Activated gamma-delta T cell treated with Interleukin-2 at 50 U/mL for 16 hours (primary cell): Measurements from ENCODE around the gene DIPK1C.

ENCODE experiments used
- DNase-seq: peaks from one replicate; pipeline ENCODE4 v3.0.0-alpha.2; 2020

The DIPK1C gene

DNA sequence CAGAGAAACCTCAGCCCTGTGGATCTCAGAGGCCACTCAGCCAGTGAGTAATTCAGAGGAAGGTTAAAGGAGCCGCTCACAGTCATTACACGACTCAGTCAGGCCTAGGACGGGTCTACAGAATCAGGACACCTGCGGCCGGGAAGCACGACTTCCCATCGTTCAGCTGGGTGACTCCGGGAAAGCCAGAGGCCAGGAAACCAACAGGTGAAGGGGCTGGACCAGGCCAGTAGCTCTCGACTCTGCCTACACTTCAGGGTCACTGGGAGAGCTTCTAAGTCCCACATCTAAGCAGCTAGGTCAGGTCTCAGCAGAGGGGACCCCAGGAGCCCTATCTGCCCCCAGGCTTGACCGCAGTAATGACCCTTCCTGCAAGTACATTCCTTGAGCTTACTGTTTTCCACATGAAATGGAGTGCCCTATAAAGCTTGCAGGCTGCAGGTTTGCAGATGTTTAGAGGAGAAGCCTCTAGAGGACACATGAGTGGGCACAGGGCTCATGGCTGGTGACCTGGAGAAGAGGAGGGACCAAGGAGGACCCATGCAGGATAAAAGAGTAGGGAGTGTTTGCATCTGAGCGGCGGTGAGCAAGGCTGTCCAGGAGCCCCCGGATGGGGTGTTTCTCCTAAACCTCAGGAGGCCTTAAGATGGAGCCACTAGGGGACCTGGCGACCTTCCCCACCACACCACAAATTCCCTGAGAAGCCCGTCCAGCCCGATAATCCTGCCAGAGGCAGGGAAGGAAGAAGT is 9.5 kb downstream of the DIPK1C start:
- no peak for DNase-seq

DNA sequence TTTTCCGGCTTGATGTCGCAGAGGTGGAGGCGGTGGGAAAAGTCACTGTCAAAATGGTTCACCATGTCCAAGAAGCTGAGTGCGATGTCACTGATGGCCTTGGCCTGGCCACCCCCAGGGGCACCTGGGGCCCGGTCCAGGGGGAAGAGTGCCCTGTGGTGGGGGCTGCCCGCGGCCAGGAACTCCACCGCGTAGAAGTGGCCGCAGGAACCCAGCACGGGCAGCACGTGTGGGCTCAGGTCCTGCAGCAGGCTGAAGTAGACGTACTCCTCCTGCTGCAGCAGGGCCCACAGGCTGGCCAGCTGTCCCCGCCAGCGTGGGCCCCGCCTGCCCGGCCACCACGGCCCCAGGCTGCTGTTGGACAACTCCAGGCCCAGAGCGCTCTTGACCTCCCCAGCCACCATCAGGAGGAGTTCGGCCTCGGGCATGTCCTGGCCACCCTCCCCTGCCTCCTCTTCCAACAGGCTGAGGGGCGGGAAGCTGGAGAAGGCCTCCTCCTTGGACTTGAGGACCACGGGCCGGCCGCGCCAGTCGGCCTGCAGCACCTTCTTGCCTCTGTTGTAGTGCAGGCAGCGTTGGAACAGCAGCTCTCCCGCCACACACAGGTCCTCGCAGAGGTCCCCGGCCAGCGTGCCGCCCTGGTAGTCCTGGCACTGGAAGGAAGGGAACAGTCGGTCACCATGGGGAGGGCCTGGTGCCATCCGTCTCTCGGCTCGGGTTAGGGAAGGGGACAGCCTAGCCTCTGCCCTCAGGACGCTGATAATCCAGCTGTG is 10.3 kb downstream of the DIPK1C start:
- no peak for DNase-seq

DNA sequence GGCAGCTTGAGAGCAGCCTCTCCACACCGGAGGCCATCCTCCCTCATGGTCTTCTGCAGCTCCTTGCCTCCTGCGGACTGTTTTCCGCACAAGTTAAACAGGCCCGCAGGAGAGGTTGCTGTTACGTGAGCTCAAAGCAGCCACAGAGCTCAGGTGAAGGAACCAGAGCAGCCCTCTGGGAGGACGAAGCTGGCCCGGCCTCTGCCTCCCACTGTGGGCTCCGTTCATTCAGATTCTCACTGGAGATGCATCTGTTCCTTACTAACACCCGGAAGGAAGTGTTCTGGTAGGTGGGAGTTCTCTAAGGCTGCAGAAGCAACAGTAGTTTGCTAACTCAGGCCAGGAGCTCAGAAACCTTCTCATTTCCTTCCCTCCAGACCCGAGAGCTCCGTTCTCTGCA is 10.9 kb downstream of the DIPK1C start:
- no peak for DNase-seq

DNA sequence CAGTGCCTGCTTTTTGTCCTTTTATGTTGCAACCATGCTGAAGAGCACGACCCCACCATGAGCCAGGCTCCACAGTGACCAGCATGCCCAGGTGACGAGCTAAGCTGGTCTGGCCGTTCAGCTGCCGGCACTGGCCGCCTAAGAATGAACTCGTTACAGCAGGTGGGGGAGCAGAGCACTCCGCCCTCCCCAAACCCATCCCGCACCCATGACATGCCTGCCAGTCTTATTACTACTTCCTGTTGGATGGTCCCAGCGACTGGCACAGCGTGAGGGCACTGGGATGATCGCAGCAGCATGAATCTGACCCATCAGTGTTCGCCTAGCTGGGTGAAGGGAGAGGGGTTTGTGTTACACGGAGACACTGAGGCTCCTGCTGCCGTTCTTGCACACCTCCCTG is 11.5 kb downstream of the DIPK1C start:
- DNase-seq: no peak

DNA sequence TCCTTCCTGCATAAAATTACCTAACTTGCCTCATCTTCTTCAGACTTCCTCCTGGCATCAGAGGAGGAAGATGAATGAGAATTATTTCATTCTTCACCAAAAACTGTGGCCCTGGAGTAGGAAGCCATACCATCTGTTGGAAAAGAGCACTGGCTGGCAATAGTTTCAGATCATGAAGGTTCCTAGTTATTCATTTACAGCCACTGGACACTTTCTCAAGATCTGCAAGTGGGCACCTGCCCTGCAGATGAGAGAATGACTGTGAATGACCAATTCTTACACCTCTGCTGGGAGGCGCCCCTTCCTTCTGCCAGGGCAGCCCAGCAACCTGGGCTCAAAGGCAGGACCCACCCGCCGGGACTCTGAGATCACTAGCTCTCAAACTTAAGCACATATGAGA is 13.0 kb downstream of the DIPK1C start:
- no peak for DNase-seq

DNA sequence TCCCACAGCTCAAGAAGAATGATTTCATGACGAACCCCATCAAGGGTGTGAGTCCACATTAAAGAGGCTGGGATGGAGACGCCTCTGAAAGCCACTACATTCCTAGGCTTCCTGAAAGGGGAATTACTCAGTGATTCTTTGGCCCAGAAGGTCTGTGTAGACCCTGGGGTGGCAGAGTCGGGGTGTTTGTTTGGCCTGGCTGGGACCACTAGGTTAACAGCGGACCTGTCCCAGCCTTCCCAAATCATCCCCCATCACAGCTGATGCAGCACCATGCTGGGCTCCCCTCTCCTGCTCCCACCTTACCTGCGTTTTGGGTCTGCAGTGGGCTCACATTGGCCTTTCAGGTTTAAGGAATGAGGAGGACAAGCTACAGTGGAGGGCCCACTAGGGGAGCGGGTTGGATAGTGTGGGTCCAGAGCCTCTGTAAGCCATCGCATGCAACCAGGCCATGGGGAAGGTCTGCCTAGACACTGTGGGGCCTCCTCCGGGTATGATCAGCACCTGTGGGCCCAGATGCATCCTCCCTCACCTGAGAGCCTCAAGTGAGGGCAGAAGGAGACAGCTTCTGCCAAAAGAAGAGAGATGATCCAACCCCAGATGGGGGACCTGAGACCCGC is 16.2 kb downstream of the DIPK1C start:
- DNase-seq: no peak

DNA sequence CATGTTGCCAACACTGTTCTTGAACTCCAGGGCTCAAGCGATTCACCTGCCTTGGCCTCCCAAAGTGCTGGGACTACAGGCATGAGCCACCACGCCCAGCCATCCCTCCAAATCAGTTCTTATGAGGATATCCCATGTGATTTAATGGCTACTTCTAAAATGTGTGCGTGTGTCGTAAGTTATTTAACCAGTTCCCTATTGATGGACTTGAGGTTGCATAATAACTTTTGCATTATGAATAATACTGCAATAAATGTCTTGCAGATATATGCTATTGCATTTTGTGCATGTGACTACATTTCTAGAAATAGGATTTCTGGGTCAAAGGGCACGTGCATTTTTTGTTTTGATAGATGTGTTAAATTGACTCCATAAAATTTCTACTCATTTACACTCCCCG is 19.0 kb downstream of the DIPK1C start:
- DNase-seq: no peak

DNA sequence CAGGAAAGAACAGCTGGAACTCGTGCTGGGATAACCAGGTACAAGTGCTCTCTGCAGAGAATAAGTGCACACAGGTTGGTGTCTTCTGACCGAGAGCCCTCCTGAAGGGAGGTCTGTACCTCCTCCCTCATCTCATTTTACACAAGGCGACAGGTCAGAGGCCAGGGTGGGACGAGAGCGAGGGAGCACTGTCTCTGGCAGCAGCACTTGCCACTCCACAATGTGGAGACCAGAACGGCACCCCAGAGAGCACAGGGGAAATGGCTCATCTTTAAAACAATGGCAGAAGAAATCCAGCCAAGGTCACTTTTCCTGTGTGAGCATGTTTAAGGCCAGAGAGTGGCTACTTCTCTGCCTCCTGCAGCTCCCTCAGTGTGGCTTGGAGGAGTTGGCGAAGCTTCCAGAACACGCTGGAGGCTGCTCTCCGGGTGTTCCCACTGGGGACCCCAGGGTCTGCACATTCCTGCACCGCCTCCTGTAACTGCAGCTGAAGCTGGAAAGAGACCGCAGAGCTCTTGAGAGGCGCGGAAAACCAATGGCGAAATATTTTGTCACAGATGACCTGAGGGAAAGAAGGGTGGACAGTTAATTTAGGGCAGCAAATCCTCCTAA is 20.8 kb downstream of the DIPK1C start:
- no peak for DNase-seq

DNA sequence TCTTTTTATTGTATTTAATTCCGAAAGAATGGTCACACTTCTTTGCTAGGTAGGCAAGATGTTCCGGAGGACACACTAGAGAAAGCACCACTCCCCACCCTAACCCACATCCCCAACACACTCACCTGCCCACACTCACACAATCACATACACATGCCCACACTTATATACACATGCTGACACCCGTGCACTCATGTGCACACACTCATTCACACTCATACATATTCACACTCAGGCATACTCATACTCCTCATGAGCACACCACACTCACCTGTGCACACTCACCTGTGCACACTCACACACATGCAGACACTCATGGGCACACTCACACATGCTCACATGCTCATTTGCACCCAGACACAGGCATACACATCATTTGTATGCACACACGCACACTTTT is 21.4 kb downstream of the DIPK1C start:
- DNase-seq: no peak

DNA sequence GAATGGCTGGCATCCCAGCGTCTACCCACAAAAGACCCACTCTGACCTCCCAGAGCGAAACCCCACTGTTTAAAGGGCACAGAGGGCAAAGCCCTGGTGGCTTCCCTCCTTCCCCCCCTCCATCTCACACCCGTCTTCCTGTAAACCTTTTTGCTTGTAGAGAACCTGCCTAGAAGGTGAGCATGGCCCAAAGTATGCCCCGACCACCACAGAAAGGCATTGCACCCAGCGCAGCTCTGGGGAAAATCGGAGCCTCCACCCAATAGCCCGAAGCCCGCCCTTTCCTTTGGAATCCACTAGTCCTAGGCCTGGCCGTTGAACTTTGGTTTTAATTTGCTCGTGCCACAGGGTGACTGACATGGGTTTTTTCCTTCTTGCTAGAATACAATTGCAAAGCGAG is 22.6 kb downstream of the DIPK1C start:
- DNase-seq: no peak

DNA sequence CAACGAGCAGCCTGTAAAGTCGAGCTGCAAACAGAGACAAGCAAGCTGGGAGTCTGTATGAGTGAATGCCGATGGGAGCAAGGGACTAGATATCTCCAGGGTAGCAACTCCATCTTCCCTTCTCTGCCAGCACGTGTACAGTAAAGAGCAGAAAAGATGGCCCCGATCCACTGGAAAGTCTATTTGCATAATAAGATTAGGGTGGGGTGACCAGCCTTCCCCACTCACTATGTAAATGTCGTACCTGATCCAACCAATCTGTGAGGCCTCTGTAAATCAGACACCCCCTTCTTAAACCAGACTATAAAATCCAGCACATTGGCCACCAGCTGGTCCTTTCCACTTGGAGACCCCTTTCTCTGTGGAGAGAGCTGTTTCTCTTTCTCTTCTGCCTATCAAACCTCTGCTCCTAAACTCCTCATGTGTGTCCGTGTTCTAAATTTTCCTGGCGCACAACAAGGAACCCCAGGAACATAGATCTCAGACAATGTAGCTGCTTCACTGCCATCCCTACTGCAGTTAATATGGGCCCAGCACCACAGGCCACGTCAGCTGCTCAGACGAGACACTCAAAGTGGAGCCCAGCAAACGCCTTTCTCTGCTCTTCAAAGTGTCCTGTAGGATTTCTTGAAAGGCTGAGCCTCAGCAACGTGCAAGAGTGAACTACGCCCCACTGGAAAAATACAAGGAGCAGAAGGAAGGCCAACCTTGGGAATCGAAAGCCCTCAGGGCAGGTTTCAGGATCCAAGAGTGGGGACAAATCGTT is 26.1 kb downstream of the DIPK1C start:
- DNase-seq: no peak

DNA sequence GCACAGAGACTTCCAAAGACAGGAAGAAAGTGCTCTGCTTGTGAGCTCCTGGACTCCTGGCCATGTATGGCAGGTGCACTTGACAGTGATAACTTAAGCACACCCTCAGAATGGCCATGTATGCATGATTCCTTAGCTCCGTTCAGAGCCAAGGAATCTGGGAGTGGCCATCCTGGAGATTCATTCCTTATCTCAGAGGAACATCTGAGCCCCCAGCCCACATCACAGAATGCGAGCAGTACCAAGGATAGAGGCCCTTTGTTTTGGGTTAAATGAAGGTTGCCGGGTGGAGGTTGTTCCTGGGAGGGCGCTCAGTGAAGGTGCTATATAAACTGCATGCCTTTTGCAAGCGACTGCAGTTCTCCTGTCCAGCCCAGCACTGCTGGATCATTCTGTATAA is 26.9 kb downstream of the DIPK1C start:
- DNase-seq: no peak

DNA sequence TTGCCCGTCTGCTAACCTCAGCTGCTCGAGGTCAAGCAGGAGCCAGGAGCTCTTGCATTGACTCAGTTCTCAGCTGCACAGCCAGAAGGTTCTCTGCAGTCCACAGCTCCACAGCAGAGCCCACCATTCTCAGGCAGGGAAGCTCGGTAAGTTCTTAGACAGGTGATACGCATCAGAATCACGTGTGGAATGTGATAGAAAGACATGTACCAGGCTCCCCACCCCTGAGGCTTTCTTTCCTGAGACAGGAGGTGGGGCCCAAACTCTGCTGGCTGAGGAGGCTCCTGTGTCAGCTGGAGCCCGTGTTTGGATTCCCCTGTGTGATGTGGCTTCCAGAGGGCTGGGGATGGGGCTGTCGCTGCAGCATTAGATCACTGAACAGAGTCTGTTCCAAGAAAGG is 28.0 kb downstream of the DIPK1C start:
- no peak for DNase-seq

DNA sequence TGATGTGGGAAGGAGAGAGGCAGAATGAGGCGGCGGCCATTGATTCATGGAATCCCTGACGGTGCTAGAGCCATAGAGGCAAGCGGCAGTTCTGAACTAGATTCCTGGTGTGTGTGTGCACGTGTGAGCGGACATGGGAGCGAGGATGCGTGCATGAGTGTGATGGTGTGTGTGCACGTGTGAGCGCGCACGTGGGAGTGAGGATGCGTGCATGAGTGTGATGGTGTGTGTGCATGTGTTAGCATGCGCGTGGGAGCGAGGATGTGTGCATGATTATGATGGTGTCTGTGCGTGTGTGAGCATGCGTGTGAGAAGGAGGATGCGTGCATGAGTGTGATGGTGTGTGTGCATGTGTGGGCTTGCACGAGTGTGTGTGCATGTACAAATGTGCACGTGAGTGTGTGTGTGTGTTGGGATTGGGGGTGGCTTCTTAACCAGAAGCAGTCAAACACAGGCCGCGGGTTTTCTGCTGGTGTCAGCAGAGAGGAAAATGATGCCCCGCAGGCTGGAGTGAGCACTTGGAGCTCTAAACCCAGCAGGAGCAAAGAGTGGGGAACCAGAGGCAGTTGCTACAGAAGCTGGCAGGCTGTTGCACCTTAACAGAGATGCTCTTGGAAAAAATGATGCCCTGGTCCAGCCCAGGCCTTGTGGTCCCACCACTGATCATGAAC is 29.5 kb downstream of the DIPK1C start:
- DNase-seq: no peak

DNA sequence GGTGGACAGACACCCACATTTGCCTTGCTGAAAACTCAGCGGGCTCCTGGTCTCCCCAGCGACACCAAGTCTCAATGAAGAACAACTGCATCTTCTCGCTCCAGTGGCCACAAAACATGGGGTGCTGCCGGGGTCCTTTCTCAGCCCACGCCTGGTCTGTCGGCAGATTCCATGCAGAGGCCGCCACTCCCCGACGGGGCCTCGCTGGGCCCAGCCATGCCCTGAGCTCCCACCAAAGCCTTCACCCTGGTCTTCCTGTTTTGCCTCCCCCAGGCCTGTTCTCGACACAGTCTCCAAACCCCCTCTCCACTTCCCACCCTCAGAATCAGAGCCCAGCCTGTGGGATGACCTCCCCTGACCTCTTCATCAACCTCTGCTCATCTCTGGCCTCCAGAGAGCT is 31.2 kb downstream of the DIPK1C start:
- no peak for DNase-seq

DNA sequence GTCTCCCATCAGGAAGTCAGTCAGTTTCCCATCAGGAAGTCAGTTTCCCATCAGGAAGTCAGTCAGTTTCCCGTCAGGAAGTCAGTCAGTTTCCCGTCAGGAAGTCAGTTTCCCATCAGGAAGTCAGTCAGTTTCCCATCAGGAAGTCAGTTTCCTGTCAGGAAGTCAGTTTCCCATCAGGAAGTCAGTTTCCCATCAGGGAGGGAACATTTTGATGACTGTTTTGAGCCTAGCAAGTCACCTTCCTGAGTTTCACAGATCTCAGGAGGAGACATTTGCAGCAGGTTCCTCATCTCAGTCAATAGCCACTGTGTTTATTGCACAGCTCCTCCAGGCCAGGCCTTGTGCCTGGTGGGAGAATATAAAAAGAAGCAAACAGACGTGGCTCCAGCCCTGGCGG is 31.9 kb downstream of the DIPK1C start:
- no peak for DNase-seq

DNA sequence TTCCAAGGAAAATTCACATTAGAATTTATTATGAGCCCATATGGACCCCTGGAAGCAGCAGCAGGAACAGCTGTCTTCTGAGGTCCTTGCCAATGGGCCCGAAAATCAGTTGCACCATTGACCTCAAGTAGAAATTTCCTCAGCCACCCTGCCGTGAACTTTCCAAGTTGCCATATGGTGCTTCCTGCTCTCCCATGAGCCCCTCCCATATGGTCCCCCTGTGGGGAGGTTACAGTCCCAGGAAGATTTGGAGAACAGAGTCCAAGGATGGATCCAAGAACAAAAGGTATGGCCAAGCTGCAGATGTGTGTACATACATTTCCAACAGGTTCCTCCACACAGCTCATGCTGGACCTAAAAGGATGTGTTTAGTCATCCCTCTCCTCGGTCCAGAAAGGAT is 34.6 kb downstream of the DIPK1C start:
- DNase-seq: no peak

DNA sequence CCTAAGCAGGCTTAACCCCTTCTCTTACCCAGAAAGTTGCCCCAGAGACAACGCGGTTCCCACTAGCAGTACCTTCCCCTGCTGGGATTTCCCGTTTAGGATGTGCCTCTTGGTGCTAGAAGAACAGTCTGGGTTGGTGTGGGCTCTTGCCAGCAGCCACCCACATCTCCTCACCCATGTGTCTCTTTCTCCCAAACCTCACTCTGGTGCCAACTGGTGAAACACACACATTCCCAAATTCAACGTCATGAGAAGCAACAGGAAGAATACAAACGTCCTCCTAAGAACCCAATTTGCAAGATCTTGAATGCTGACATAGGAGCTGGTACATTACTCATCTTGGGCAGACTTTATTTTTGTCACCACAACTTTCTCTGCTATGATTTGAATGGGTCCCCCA is 36.2 kb downstream of the DIPK1C start:
- DNase-seq: no peak

DNA sequence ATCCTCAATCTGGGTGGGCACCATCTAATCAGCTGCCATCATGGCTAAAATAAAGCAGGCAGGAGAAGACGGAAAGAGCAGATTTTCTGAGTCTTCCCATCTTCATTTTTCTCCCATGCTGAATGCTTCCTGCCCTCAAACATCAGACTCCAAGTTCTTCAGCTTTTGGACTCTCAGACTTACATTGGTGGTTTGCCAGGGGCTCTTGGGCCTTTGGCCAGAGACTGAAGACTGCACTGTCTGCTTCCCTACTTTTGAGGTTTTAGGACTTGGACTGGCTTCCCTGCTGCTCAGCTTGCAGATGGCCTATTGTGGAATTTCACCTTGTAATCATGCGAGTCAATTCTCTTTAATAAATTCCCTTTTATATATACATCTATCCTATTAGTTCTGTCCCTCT is 36.6 kb downstream of the DIPK1C start:
- no peak for DNase-seq

DNA sequence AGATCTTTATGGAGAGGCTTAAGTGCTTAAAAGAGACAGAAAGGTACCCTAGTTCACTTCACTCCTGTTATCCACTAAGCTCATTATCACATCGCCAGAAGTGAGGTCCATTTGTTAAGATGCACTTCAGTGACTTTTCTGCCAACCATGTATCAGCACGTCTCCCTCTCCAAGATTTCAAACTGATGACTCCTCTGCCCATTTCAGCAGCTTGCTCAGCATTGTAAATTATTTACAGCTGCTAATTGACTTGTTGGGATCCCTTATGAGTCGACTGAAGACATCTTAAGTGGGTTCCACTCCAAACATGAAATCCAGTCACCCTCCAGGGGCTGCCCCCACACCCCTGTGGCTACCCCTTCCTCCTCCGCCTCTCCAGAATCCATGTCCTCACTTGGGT is 37.3 kb downstream of the DIPK1C start:
- no peak for DNase-seq

DNA sequence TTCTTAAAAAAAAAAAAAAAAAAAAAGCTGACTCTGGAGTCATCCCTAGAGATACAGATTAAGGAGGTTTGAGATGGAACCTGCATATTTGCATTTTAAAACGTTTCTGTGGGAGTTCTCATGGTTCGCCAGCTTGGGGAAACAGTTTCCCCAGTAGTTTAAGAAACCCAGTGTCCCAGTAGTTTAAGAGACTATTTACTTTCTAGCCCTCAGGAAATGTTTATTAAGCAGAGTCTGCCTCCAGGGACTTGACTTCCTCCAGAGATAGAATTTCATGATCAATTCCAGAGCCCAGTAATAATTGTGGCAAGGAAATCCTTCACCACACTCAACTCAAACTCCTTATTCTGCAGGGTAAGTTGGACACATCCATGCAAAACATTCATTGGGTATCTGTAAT is 39.1 kb downstream of the DIPK1C start:
- DNase-seq: no peak

DNA sequence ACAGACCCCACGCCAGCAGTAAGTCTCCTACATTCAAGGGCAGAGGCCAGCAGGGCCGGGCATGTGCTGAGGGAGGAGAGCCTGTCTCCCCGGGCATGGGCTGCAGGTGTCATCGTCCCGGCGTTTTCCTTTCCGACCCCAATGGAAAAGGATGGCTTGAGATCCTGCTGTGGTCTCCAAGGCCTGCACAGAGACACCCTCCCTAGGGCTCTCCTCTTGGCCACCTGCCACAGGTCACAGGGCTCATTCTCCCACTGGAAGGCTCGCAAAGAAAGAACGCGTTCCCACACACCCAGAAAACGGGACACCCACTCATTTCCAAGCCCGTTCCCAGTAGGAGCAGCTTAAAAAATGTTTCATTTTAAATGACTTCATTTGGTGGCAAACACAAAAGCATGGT is 41.0 kb downstream of the DIPK1C start:
- no peak for DNase-seq
